Measurements from ENCODE around the gene SCGN.

The SCGN gene

GRCh38 chr6:25641377-25641776, 10.6 kb upstream of the SCGN start:
- Histone ChIP-seq H3K27ac (ENCODE audit: low read length) (no peak overlapping the region), H4K20me1 (ENCODE audit: insufficient read depth, low read length) (no peaks in the 10 kb centered on the region), H3K9me3 (ENCODE audit: insufficient read depth, low read length) (no peaks in the 10 kb centered on the region), H3K4me2 (ENCODE audit: low read length) (no peak overlapping the region), H3K36me3 (replicated peaks; ENCODE audit: low read depth, low read length) (no peaks in the 10 kb centered on the region), H3K4me3 (ENCODE audit: low read length) (no peak overlapping the region), H3K9ac (ENCODE audit: low read length) (no peak overlapping the region), H3K4me1 (ENCODE audit: low read length) (no peaks in the 10 kb centered on the region), H3K27me3 (ENCODE audit: low read depth, low read length) (peaks cover 6% of the 10 kb centered on the region; the same call in 1 of the 2 replicates), H3K79me2 (ENCODE audit: low read length) (no peaks in the 10 kb centered on the region), H2AFZ (ENCODE audit: low read depth, low read length) (no peak overlapping the region)
- no peak for TF ChIP-seq EZH2phosphoT487 (IDR thresholded peaks at IDR 0.05; ENCODE audit: low read depth)
- TF ChIP-seq, protein P1, sequence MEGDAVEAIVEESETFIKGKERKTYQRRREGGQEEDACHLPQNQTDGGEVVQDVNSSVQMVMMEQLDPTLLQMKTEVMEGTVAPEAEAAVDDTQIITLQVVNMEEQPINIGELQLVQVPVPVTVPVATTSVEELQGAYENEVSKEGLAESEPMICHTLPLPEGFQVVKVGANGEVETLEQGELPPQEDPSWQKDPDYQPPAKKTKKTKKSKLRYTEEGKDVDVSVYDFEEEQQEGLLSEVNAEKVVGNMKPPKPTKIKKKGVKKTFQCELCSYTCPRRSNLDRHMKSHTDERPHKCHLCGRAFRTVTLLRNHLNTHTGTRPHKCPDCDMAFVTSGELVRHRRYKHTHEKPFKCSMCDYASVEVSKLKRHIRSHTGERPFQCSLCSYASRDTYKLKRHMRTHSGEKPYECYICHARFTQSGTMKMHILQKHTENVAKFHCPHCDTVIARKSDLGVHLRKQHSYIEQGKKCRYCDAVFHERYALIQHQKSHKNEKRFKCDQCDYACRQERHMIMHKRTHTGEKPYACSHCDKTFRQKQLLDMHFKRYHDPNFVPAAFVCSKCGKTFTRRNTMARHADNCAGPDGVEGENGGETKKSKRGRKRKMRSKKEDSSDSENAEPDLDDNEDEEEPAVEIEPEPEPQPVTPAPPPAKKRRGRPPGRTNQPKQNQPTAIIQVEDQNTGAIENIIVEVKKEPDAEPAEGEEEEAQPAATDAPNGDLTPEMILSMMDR (IDR thresholded peaks at IDR 0.05; ENCODE audit: low read depth, low read length) = no peak

DNA sequence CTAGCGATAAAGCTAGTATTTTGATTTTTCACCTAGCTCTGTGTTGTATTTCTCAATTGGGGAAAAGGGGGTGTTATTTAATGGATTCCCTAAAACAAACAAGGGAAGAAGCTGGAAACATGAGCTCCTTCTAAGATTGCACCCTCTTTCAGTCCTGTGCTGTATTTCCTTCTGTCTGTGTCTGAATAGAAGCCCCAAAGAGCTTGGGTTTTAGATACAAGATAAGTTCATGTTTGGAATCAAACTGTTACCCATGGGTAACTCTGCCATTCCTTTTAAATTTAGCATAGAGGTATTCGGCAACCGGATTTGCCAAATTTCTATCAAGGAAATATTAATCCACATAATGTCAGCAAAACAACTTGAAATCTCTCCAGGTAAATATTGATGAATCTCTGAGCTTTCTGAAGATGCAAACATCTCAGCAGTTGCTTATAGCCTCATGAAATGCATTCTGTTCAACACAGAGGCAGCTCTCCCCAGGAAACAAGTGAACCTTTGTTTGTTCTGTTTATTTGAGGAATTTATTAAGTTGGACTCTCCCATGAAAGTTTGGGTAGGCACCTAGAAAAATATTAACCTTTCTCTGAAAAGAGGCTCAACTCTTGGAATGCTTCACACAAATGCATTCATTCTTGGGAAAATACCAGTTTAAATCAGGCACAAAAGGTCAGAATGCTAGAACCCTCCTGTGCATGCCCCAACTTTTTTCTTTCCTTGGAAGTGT, 9.9 kb upstream of the SCGN start:
- H2AFZ ChIP-seq (ENCODE audit: low read depth, low read length) = no peak overlapping the region
- no peaks in the 10 kb centered on the region for H4K20me1 ChIP-seq (ENCODE audit: insufficient read depth, low read length)
- no peaks in the 10 kb centered on the region for H3K36me3 ChIP-seq (replicated peaks; ENCODE audit: low read depth, low read length)
- no peak overlapping the region for H3K4me2 ChIP-seq (ENCODE audit: low read length)
- no peak overlapping the region for H3K4me3 ChIP-seq (ENCODE audit: low read length)
- H3K27ac ChIP-seq (ENCODE audit: low read length) = no peak overlapping the region
- H3K9ac ChIP-seq (ENCODE audit: low read length) = no peak overlapping the region
- TF ChIP-seq, protein P1 (IDR thresholded peaks at IDR 0.05; ENCODE audit: low read depth, low read length) = no peak
- TF ChIP-seq EZH2phosphoT487 (IDR thresholded peaks at IDR 0.05; ENCODE audit: low read depth) = no peak
- no peaks in the 10 kb centered on the region for H3K4me1 ChIP-seq (ENCODE audit: low read length)
- H3K79me2 ChIP-seq (ENCODE audit: low read length) = no peaks in the 10 kb centered on the region
- H3K27me3 ChIP-seq (ENCODE audit: low read depth, low read length) = peaks cover 6% of the 10 kb centered on the region; the same call in 1 of the 2 replicates
- H3K9me3 ChIP-seq (ENCODE audit: insufficient read depth, low read length) = no peaks in the 10 kb centered on the region

DNA sequence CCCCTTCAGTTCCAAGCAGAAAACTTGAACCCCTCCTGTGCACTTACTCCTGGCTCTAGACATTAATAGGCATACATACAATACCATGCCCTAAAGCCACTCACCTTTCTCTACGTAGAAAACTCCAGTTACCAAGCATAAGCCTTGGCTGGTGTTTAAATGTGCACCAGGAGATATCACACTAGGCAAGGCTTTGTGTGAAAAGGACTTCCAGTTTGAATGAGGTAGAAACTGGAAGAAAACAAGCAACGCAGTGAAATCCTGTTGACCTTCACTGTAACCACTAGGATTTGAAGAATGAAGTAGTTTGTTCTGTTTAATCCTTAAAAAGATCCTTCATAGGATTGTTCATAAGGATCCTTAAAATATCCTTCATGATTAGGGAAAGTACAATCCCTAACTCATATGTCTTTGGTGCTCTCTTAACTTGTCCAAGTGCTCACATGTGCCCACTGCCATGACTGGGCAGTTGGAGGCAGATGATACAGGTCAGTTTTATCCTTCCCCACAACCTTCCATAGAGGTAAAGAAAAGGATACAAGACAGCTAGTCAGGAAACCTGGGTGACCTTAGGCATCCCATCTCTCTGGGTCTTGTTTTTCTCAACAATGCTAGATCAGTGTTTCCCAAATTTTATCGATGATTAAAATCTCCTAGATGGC, 9.2 kb upstream of the SCGN start:
- Histone ChIP-seq H4K20me1 (ENCODE audit: insufficient read depth, low read length) (no peaks in the 10 kb centered on the region), H3K4me1 (ENCODE audit: low read length) (no peaks in the 10 kb centered on the region), H3K9ac (ENCODE audit: low read length) (no peak overlapping the region), H3K9me3 (ENCODE audit: insufficient read depth, low read length) (no peaks in the 10 kb centered on the region), H2AFZ (ENCODE audit: low read depth, low read length) (no peak overlapping the region), H3K79me2 (ENCODE audit: low read length) (no peaks in the 10 kb centered on the region), H3K4me3 (ENCODE audit: low read length) (no peak overlapping the region), H3K4me2 (ENCODE audit: low read length) (no peak overlapping the region), H3K36me3 (replicated peaks; ENCODE audit: low read depth, low read length) (no peaks in the 10 kb centered on the region), H3K27ac (ENCODE audit: low read length) (no peak overlapping the region), H3K27me3 (ENCODE audit: low read depth, low read length) (peaks cover 6% of the 10 kb centered on the region; the same call in 1 of the 2 replicates)
- TF ChIP-seq, protein P1 (IDR thresholded peaks at IDR 0.05; ENCODE audit: low read depth, low read length) = no peak
- TF ChIP-seq EZH2phosphoT487 (IDR thresholded peaks at IDR 0.05; ENCODE audit: low read depth) = no peak

GRCh38 chr6:25645916-25646315, 6.1 kb upstream of the SCGN start:
- H4K20me1 ChIP-seq (ENCODE audit: insufficient read depth, low read length) = no peaks in the 10 kb centered on the region
- H3K4me2 ChIP-seq (ENCODE audit: low read length) = no peak overlapping the region
- H3K27me3 ChIP-seq (ENCODE audit: low read depth, low read length) = peaks cover 23% of the 10 kb centered on the region; the same call in 1 of the 2 replicates
- H3K4me3 ChIP-seq (ENCODE audit: low read length) = no peak overlapping the region
- H3K36me3 ChIP-seq (replicated peaks; ENCODE audit: low read depth, low read length) = no peaks in the 10 kb centered on the region
- no peak for TF ChIP-seq EZH2phosphoT487 (IDR thresholded peaks at IDR 0.05; ENCODE audit: low read depth)
- TF ChIP-seq, protein P1 (IDR thresholded peaks at IDR 0.05; ENCODE audit: low read depth, low read length) = no peak
- H2AFZ ChIP-seq (ENCODE audit: low read depth, low read length) = no peak overlapping the region
- no peak overlapping the region for H3K9ac ChIP-seq (ENCODE audit: low read length)
- H3K4me1 ChIP-seq (ENCODE audit: low read length) = no peaks in the 10 kb centered on the region
- H3K27ac ChIP-seq (ENCODE audit: low read length) = no peak overlapping the region
- H3K79me2 ChIP-seq (ENCODE audit: low read length) = no peaks in the 10 kb centered on the region
- no peaks in the 10 kb centered on the region for H3K9me3 ChIP-seq (ENCODE audit: insufficient read depth, low read length)

All from OCI-LY3 (cell line).